Prostate gland (tissue), 2 donors: ENCODE data around the gene NKAPL. TPM values are rescaled to one million over a fixed set of nuclear protein-coding genes. Genes with fewer than 3 reads are reported as not detected.

Experiments used
- DNase-seq: peaks from one replicate; pipeline ENCODE4 v3.0.0-alpha.2; 2019; ENCODE audit warnings: low spot score
- H3K27ac ChIP-seq, 2 donors: fragments of 200-600 bp; sonication (generic); 2 replicates each; pipeline ENCODE4 v1.5.1; 2017 to 2019
- H3K27me3 ChIP-seq: fragments of 200-600 bp; sonication (generic); replicated peaks from 2 replicates; pipeline ENCODE4 v1.5.1; 2019; ENCODE audit not compliant: insufficient read depth
- H3K36me3 ChIP-seq, 2 donors: fragments of 200-600 bp; sonication (generic); 1 replicate in 1 of 2; 2 replicates in 1 of 2; pipeline versions ENCODE4 v1.5.1 to v1.8.1; 2017 to 2019
- H3K4me1 ChIP-seq: fragments of 200-600 bp; sonication (generic); replicated peaks from 2 replicates; pipeline ENCODE4 v1.5.1; 2019
- H3K4me3 ChIP-seq, 2 donors: fragments of 200-600 bp; sonication (generic); 2 replicates each; pipeline ENCODE4 v1.5.1; 2017 to 2019
- H3K9me3 ChIP-seq: fragments of 200-600 bp; sonication (generic); 2 replicates; pipeline ENCODE4 v1.5.1; 2017
- CTCF ChIP-seq, 4 experiments: fragments of 200-600 bp in 2 of 4; fragments of 450-650 bp in 2 of 4; sonication (generic) in 2 of 4; IDR thresholded peaks; 1 replicate in 3 of 4; 2 replicates in 1 of 4; pipeline ENCODE4 v1.5.1; 2016 to 2019; ENCODE audit warnings: antibody characterized with exemption in 4 of 4, mild to moderate bottlenecking in 2 of 4, moderate library complexity in 2 of 4
- POLR2A ChIP-seq: fragments of 450-650 bp; IDR thresholded peaks from one replicate; pipeline ENCODE4 v1.6.1; 2016; ENCODE audit warnings: antibody characterized with exemption, mild to moderate bottlenecking
- POLR2AphosphoS5 ChIP-seq: sonication (generic); formaldehyde crosslinking; IDR thresholded peaks from one replicate; pipeline ENCODE4 v1.6.1; 2017; ENCODE audit warnings: antibody characterized with exemption
- WGBS: methylation state at CpG from one replicate; pipeline ENCODE4 v1.1.5; 2018; 5-methylcytosine and 5-hydroxymethylcytosine counted together
- intact Hi-C: fragments of 100-400 bp; cut with DNase I; formaldehyde crosslinking; loops from one replicate; pipeline ENCODE4 v1.14.2; 2022
- total RNA-seq, 2 donors: library from RNA; depleted of rRNA; stranded (reverse); fragments of >200 nt; gene quantifications; one replicate each; pipeline ENCODE4 v1.1.0, GENCODE V29; 2016

The NKAPL gene
- total RNA-seq, 2 donors from 2014 or later: 0.14 to 3.9 TPM

DNA sequence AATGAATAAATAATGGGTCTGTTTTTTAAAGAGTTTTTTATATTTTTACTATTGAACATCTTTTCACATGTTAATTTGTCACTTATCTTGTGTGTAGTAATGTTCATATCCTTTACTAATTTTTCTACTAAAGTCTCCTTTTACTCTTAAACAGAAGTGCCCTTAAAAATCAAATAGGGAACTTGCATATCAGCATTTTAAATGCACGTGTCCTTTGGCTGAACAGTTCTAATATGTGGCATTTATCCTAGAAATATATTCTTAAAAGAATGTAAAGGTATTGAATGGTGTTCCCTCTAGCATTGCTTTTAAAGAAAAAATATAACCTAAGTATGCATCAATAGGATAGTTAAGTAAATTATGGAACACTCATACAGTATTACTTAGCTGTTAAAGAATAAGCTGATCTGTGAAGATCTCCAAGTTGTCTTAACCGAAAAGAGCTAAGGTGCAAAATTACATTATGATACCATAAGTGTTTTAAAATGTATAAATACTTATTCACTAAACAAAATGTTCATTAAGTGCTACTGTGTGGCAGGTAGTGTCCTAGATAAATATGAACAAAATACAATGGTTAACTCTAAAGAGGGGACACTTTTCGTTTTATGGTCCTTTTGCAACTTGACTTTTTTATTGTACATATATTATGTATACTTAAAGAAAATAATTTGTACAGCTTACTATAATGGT lies 21.6 kb downstream of the NKAPL start:
- intact Hi-C loops: no loop called here
- DNase-seq: no peak
- H3K9me3 ChIP-seq: no peaks in the 10 kb centered on the region
- peak overlapping the region in 1 of 2 donors; percentile 43 for H3K27ac ChIP-seq
- 34% methylated on average over 3 of the region's 3 CpGs for WGBS
- H3K36me3 ChIP-seq: no peaks in the 10 kb centered on the region
- no peak for TF ChIP-seq CTCF (IDR thresholded peaks at IDR 0.05)
- TF ChIP-seq POLR2A: no peak
- TF ChIP-seq POLR2AphosphoS5: no peak
- no peaks in the 10 kb centered on the region for H3K27me3 ChIP-seq
- peak overlapping the region; percentile 39 to 54 for H3K4me3 ChIP-seq
- H3K4me1 ChIP-seq: no peaks in the 10 kb centered on the region

GRCh38 chr6:28281288-28282064 lies 22.4 kb downstream of the NKAPL start, which contains the start of gene PGBD1:
PGBD1 (plus strand) TSS chr6:28281572; CDS start chr6:28283814, 2,242 bp downstream.
- Histone ChIP-seq H3K9me3 (no peaks in the 10 kb centered on the region), H3K27ac (peak within 1 kb of the TSS; percentile 18 to 43), H3K4me1 (no peaks in the 10 kb centered on the region), H3K36me3 (no peaks in the 10 kb centered on the region), H3K27me3 (no peaks in the 10 kb centered on the region), H3K4me3 (peak within 1 kb of the TSS; percentile 39 to 54)
- peak; percentile 39 for DNase-seq
- intact Hi-C loops: no loop called here
- under 1% methylated on average over 50 of the region's 50 CpGs for WGBS
- TF ChIP-seq POLR2A: no peak
- TF ChIP-seq POLR2AphosphoS5: no peak
- no peak for TF ChIP-seq CTCF (IDR thresholded peaks at IDR 0.05)

GRCh38 chr6:28282926-28283325 lies 23.8 kb downstream of the NKAPL start:
- Histone ChIP-seq H3K9me3 (no peaks in the 10 kb centered on the region), H3K4me3 (no peak overlapping the region), H3K27me3 (no peaks in the 10 kb centered on the region), H3K36me3 (no peaks in the 10 kb centered on the region), H3K27ac (no peak overlapping the region), H3K4me1 (no peaks in the 10 kb centered on the region)
- intact Hi-C loops: no loop called here
- DNase-seq: no peak
- TF ChIP-seq CTCF (IDR thresholded peaks at IDR 0.05) (no peak), POLR2A (no peak), POLR2AphosphoS5 (no peak)
- 98% methylated on average over 2 of the region's 2 CpGs for WGBS

- no peaks in the 10 kb centered on the region for H3K9me3 ChIP-seq
- no peaks in the 10 kb centered on the region for H3K4me1 ChIP-seq
- H3K36me3 ChIP-seq: no peaks in the 10 kb centered on the region
- H3K27ac ChIP-seq: no peak overlapping the region
- H3K27me3 ChIP-seq: no peaks in the 10 kb centered on the region
- DNase-seq: no peak
- TF ChIP-seq POLR2AphosphoS5: no peak
- no peak for TF ChIP-seq CTCF (IDR thresholded peaks at IDR 0.05)
- no peak for TF ChIP-seq POLR2A
- intact Hi-C loops: no loop called here
- no peak overlapping the region for H3K4me3 ChIP-seq
These were observed 32.5 kb downstream of the NKAPL start for GRCh38 chr6:28291573-28291972.
